Islet of Langerhans (tissue), 1 donor: ENCODE results near the gene PEBP1.
"Not testable (repeated sequence)": the region's sequence is repeated elsewhere in the genome, so short reads cannot be mapped to it uniquely, and the experiment has no call there.

Source experiments
- FAIRE-seq: peaks from one replicate; lab custom pipeline; 2011; peaks lifted over from hg19 to GRCh38; lab: Jason Lieb, UNC

The PEBP1 gene

DNA sequence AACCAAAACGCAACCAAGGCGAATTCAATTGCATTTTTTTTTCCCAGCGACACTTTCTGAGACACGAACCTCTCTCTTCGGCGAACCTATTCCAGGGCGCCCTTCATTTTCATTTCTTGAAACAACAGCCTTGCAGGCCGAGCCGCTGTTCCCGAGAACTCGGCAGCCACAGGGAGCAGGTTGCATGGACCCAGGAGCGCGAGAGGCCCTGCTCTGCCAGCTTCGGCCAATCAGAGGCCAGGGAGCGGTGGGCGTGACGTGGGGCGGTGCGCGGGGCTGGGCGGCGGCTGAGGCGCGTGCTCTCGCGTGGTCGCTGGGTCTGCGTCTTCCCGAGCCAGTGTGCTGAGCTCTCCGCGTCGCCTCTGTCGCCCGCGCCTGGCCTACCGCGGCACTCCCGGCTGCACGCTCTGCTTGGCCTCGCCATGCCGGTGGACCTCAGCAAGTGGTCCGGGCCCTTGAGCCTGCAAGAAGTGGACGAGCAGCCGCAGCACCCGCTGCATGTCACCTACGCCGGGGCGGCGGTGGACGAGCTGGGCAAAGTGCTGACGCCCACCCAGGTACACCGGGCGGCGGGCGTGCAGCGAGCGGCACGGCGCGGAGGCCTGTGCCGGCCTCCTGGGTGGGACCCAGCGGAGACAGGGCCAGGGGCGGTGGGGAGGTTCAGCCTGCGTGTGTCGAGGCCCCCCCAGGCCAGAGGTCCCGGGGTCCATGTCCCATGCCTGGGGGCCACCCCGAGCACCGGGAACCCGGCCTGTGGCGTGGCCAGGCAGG lies at the start of gene PEBP1:
Gene PEBP1, plus strand, starts transcription at position 337 of the 771 bp plus-strand sequence. Its CDS starts 86 bp downstream, at position 423.
- no peak for FAIRE-seq

DNA sequence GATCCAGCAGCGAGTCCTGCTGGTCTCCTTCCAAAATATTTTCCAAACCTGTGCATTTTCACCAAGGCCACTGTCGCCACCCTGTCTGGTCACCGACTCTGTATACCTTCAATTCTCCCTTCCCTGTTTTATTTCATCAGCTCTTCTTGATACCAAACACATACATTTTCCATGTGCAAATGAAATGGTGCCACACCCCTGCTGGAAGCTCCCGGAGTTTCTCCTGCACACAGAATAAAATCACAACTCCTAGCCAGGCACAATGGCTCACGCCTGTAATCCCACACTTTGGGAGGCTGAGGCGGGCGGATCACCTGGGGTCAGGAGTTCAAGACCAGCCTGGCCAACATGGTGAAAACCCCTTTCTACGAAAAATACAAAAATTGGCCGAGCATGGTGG lies 46.1 kb upstream of the PEBP1 start:
- no peak for FAIRE-seq

GRCh38 chr12:118094039-118094438 lies 41.9 kb upstream of the PEBP1 start:
- FAIRE-seq: no peak

GRCh38 chr12:118098401-118098800 lies 37.5 kb upstream of the PEBP1 start:
- FAIRE-seq: no peak

- FAIRE-seq: no peak
These were observed 36.8 kb upstream of the PEBP1 start for GRCh38 chr12:118098911-118099671.

DNA sequence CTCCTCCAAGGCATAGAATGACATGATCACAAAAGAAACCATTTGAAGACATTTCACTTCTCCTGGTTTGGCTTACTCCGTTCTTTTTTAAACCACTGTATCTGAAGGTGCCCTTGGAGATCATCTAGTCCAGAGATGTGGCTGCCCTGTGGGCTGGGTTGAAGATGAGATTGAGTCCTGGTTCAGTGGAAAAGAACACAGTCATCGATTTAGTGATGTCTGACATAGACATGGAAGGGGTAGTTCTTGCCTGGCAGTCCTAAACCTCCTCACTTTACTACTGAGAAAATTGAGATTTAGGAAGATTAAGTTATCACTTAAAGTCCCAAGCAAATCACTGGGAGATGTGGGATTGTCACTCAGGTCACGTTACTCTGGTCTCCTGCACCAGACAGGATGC lies 34.9 kb upstream of the PEBP1 start:
- no peak for FAIRE-seq

GRCh38 chr12:118102070-118102469 lies 33.9 kb upstream of the PEBP1 start:
- FAIRE-seq: no peak

DNA sequence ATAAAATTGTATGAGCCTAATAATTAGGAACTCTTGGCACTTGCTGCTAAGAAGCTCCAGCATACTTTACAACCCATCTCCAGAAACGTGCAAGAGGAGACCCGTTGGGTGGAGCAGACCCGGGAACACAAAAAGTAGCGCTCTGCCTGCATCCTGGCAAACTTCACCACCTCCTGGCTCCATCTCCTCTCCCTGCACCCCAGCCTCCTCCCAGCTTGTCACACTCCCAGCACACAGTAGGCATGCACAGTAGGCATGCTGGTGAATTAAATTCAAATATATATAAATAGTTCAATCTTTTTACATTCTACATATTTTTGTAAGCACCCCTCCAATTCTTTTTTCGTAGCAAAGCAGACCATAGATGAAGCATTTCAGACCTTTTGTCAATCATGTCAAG lies 33.3 kb upstream of the PEBP1 start:
- no peak for FAIRE-seq

DNA sequence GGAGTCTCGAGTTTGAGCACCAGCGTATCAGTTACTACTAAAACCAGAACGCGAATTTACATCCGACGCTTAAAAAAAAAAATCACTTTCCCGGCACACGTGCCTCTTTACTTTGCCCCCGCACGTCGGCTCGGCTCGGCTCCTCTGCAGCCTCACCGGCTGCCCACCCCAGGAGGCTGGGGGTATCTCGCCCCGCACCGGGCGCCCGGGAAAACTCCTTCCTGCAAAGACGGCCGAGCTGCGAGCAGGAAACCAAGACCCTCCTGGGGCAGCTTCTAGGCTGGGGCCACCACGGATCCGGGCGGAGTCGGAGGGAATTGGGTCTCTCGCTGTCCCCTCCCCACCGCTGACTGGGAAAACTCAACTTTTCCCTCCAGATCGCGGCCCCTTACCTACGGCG lies 32.7 kb upstream of the PEBP1 start:
- FAIRE-seq: no peak

- no peak for FAIRE-seq
These were observed 32.1 kb upstream of the PEBP1 start, which contains the start of gene VSIG10 for GRCh38 chr12:118103601-118104382. Gene VSIG10 (minus strand): TSS chr12:118104011. CDS start chr12:118103671, 340 bp downstream.

DNA sequence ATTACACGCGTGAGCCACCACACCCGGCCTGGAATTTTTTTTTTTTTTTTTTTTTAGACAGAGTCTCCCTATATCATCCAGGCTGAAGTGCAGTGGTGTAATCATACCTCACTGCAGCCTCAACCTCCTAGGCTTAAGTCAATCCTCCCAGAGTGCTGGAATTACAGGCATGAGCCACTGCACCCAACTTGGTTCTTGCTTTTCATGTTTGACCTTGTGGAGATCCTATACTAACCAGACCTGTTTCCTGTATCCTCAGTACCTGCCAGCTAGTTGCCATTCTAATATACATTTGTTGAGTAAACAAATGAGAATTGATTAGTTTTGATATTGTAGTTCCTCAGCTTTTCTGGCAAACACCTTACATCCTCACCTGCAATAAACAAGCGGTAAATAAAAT lies 28.9 kb upstream of the PEBP1 start:
- no peak for FAIRE-seq

- no peak for FAIRE-seq
These were observed 28.2 kb upstream of the PEBP1 start for GRCh38 chr12:118107694-118108093.

GRCh38 chr12:118109088-118109487 lies 26.8 kb upstream of the PEBP1 start:
- FAIRE-seq: no peak

DNA sequence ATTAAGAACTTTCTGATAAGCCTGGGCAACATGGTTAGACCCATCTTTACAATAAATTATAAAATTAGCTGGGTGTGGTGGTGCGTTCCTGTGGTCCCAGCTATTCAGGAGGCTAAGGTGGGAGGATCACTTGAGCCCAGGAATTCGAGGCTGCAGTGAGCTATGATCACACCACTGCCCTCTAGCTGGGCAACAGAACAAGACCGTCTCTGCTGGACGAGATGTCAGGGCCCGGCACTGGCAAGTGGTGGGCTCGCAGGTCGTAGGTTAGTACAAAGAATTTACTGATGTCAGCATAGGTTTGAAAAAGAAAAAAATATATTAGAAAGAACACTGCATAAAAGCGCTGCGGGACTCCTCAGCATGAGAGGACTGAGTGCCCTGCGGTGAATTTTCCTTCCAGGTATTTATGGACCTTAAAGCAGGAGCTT lies 16.5 kb upstream of the PEBP1 start:
- FAIRE-seq: no peak

DNA sequence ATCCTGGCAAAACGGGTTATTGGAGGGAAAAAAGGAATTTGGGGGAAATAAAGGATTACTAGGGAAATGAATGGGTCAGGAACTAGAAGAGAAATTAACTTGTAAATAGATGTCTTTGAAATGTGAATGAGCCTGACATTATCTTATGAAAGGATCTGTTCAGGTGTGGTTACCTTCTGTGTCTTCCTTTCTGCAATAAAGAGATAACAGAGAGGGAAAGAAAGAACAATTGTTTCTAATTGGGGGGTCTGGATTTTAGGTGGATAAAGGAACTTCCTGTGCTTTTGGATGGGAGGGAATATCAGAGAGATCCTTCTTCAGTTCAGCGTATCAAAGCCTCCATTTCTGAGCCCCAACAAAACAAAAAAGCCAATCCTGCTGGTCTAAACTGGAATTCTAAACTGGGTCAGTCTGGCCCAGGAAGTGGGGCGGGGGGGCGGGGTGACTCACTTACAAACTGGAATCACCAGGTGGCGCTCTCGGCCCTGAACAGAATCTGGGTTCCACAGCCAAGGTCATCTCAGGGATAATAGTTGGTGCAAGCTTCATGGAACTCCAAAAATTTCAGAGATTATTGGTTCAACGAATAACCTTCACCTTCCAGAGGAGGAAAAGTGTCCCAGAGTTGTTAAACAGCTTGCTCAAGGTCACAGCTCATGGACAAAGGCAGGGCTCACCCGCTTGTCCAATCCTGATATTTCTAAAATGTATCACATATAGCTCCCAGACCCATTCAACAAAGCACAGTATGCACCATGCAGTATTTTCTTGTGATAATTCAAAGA lies 15.2 kb upstream of the PEBP1 start:
- FAIRE-seq: no peak

GRCh38 chr12:118122264-118122663 lies 13.7 kb upstream of the PEBP1 start:
- no peak for FAIRE-seq

GRCh38 chr12:118124333-118124874 lies 11.5 kb upstream of the PEBP1 start:
- no peak for FAIRE-seq

DNA sequence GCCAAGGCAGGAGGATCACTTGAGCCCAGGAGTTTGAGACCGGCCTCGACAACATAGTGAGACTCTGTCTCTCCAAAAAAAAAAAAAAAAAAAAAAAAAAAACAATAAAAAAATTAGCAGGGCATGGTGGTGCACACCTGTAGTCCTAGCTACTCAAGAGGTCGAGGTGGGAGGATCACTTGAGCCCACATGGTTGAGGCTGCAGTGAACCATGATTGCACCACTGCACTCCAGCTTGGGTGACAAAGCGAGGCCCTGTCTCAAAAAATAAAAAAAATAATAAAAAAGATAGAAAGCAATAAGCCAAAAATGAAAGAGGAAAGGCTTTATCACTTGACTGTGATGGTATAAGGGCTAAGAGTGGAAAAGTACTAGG lies 10.2 kb upstream of the PEBP1 start:
- no peak for FAIRE-seq

GRCh38 chr12:118126119-118126757 lies 9.7 kb upstream of the PEBP1 start:
- no peak for FAIRE-seq

DNA sequence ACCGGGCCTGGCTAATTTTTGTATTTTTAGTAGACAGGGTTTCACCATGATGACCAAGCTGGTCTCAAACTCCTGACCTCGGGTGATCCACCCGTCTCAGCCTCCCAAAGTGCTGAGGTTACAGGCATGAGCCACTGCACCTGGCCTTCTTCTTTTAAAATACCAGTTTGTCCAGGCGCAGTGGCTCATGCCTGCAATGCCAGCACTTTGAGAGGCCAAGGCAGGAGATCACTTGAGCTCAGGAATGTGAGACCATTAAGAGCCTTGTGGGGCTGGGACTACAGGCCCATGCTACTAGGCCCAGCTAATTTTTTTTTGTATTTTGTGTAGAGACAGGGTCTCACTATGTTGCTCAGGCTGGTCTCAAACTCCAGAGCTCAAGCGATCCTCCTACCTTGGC lies 8.1 kb upstream of the PEBP1 start:
- FAIRE-seq: no peak

DNA sequence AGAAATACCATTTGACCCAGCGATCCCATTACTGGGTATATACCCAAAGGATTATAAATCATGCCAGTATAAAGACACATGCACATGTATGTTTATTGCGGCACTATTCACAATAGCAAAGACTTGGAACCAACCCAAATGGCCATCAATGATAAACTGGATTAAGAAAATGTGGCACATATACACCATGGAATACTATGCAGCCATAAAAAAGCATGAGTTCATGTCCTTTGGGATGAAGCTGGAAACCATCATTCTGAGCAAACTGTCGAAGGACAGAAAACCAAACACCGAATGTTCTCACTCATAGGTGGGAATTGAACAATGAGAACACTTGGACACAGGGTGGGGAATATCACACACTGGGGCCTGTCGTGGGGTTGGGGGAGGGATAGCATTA lies 6.5 kb upstream of the PEBP1 start:
- FAIRE-seq: not testable (repeated sequence)
